Fibroblast of villous mesenchyme (primary cell): Measurements from ENCODE around the gene ZEB2. TPM values are rescaled to one million over a fixed set of nuclear protein-coding genes. Genes with fewer than 3 reads are reported as not detected.

ENCODE experiments used
- DNase-seq: peaks from one replicate; pipeline ENCODE4 v3.0.0-alpha.2; 2010; ENCODE audit warnings: low read depth
- H3K4me3 ChIP-seq: 2 replicates; pipeline ENCODE4 v1.5.1; 2011; ENCODE audit warnings: low read depth, mild to moderate bottlenecking, low read length
- CTCF ChIP-seq: IDR thresholded peaks from 2 replicates; pipeline ENCODE4 v1.5.1; 2012; ENCODE audit warnings: low read depth, mild to moderate bottlenecking, low read length; ENCODE audit not compliant: insufficient read depth
- total RNA-seq: library from RNA; depleted of rRNA; stranded (reverse); fragments of >200 nt; gene quantifications from 2 replicates; pipeline ENCODE4 v1.2.3, GENCODE V29; 2012

The ZEB2 gene
- total RNA-seq, 1 donor: 50.1 TPM

GRCh38 chr2:144385381-144385780 is 134.5 kb downstream of the ZEB2 start:
- DNase-seq: no peak
- no peak overlapping the region for H3K4me3 ChIP-seq
- no peak for TF ChIP-seq CTCF

DNA sequence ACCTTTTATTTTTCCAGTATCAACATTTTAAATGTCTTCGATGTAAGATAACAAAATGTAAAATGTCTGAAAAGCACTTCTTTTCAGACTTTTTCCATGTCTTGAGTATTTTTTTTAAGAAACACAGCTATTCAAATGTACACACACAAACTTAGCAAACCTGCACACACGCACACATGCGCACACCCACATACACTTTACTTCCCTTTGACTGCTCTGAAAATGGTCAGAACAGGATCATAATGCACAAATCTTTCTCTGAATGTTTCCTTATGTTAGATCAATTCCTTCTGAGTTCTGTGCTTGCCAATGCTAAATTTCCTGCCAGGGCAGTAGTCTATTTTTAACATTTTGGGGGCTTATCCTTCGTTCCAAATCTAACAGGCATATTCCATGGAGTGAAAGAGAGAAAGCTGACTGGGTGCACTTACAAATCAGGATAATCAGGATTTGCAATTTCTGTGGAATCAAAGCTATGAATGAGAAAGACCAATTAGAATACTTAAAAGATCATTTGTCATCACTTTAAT is 136.3 kb downstream of the ZEB2 start:
- no peak overlapping the region for H3K4me3 ChIP-seq
- DNase-seq: no peak
- TF ChIP-seq CTCF: no peak

GRCh38 chr2:144382849-144383248 is 137.1 kb downstream of the ZEB2 start:
- no peak overlapping the region for H3K4me3 ChIP-seq
- TF ChIP-seq CTCF: no peak
- DNase-seq: no peak

DNA sequence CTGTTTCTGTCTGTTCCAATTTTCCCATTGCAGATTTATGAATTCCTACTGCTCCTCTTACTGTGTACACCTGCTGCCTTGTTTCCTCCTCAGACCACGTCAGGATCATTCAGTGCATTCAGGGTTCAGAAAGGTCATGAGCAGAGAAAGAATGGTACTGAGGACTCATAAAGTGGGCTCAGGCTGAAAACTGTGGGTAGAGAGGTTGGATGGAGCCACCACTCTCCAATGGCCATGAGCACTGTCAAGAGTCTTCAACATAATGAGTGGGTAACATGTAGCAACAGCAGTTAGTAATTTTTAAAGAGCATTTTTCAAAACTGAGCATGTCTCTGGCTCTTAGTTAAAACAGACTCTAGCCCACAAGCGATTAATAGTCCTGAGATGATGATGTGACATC is 138.2 kb downstream of the ZEB2 start:
- no peak overlapping the region for H3K4me3 ChIP-seq
- DNase-seq: no peak
- TF ChIP-seq CTCF: no peak

DNA sequence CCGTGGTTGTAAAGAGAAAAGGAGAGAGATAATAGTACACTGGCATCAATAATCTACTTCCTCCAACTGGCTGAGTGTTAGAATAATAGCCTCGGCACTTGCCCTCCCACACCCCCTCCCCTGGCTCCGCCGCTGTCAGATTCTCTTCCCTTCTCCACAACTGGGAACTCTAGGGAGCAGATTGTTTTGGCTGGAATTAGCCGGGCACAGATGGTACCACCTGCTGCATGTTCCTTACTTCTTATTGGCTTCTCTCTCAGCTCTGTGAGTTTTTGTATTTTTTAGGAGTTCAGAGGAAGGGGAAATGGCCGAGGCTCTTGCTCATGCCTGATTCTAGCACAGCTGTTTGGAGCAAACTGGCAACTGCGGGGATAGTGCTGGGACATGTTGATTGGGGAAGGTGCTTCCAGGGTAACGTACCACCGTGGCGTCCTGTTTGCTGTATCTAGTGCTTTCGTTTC is 140.0 kb downstream of the ZEB2 start:
- no peak overlapping the region for H3K4me3 ChIP-seq
- TF ChIP-seq CTCF: no peak
- no peak for DNase-seq

DNA sequence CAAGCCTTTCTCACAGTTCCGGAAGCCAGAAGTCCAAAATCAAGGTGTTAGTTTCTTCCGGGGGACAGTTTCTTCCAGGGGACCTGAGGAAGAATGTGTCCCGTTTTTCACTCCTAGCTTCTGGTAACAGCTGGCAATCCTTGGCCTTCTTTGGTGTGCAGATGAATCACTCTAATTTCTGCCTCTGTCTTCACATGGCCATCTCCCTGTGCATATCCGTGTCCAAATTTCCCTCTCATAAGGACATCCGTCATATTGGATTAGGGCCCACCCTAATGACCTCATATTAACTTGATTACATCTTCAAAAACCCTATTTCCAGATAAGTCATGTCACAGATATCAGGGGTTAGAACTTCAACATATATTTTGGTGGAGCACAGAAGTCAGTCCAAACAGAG is 141.4 kb downstream of the ZEB2 start:
- DNase-seq: no peak
- no peak overlapping the region for H3K4me3 ChIP-seq
- no peak for TF ChIP-seq CTCF

- peak; percentile 56 for DNase-seq
- TF ChIP-seq CTCF: no peak
- no peak overlapping the region for H3K4me3 ChIP-seq
Observed at GRCh38 chr2:144377914-144378313, 142.0 kb downstream of the ZEB2 start.
